SK-N-SH treated with all-trans-retinoic acid at 6 μM for 48 hours (cell line): ENCODE measurements around the gene NAALADL2.

Experiments used
- ARNTL ChIP-seq: fragments of 450-650 bp; formaldehyde crosslinking; IDR thresholded peaks from 2 replicates; pipeline ENCODE4 v1.5.0; 2020; ENCODE audit warnings: low read depth, mild to moderate bottlenecking, moderate library complexity, borderline replicate concordance
- CREB5 ChIP-seq: fragments of 250-450 bp; sonication (Bioruptor Pico); IDR thresholded peaks from 2 replicates; pipeline ENCODE4 v1.5.1; 2020; ENCODE audit warnings: low read depth, mild to moderate bottlenecking, moderate library complexity
- OSR1 ChIP-seq: fragments of 250-450 bp; sonication (Bioruptor Pico); IDR thresholded peaks from 2 replicates; pipeline ENCODE4 v1.8.0; 2022; ENCODE audit warnings: moderate library complexity, mild to moderate bottlenecking, inconsistent platforms
- POU6F1 ChIP-seq: fragments of 250-450 bp; sonication (Bioruptor Pico); IDR thresholded peaks from 2 replicates; pipeline ENCODE4 v1.8.0; 2021; ENCODE audit warnings: low read depth, mild to moderate bottlenecking, moderate library complexity, borderline replicate concordance
- TCF4 ChIP-seq: fragments of 250-450 bp; sonication (Bioruptor Pico); IDR thresholded peaks from 2 replicates; pipeline ENCODE4 v1.8.0; 2021; ENCODE audit warnings: mild to moderate bottlenecking, moderate library complexity, borderline replicate concordance
- TOX ChIP-seq: fragments of 250-450 bp; sonication (Bioruptor Pico); IDR thresholded peaks from 2 replicates; pipeline ENCODE4 v1.8.0; 2021; ENCODE audit warnings: mild to moderate bottlenecking, moderate library complexity, borderline replicate concordance
- ZC3H10 ChIP-seq: fragments of 250-450 bp; sonication (Bioruptor Pico); IDR thresholded peaks from 2 replicates; pipeline ENCODE4 v1.5.1; 2021; ENCODE audit warnings: mild to moderate bottlenecking, moderate library complexity
- ZFP3 ChIP-seq: fragments of 250-450 bp; sonication (Bioruptor Pico); IDR thresholded peaks from 2 replicates; pipeline ENCODE4 v1.5.0; 2020; ENCODE audit warnings: mild to moderate bottlenecking, moderate library complexity
- TF ChIP-seq, protein P1 (sequence below): fragments of 250-450 bp; sonication (Bioruptor Pico); IDR thresholded peaks from 2 replicates; pipeline ENCODE4 v1.8.0; 2020; ENCODE audit warnings: mild to moderate bottlenecking, moderate library complexity, borderline replicate concordance
- TF ChIP-seq, protein P2 (sequence below): fragments of 250-450 bp; sonication (Bioruptor Pico); IDR thresholded peaks from 2 replicates; pipeline ENCODE4 v1.5.1; 2021; ENCODE audit warnings: mild to moderate bottlenecking, moderate library complexity

- TF ChIP-seq OSR1 (CRISPR knock-in tag) (no peak), ZC3H10 (CRISPR knock-in tag) (no peak), POU6F1 (CRISPR knock-in tag) (no peak), ARNTL (no peak), ZFP3 (no peak), TOX (CRISPR knock-in tag) (no peak), TCF4 (no peak), CREB5 (CRISPR knock-in tag) (no peak)
- TF ChIP-seq, protein P1, sequence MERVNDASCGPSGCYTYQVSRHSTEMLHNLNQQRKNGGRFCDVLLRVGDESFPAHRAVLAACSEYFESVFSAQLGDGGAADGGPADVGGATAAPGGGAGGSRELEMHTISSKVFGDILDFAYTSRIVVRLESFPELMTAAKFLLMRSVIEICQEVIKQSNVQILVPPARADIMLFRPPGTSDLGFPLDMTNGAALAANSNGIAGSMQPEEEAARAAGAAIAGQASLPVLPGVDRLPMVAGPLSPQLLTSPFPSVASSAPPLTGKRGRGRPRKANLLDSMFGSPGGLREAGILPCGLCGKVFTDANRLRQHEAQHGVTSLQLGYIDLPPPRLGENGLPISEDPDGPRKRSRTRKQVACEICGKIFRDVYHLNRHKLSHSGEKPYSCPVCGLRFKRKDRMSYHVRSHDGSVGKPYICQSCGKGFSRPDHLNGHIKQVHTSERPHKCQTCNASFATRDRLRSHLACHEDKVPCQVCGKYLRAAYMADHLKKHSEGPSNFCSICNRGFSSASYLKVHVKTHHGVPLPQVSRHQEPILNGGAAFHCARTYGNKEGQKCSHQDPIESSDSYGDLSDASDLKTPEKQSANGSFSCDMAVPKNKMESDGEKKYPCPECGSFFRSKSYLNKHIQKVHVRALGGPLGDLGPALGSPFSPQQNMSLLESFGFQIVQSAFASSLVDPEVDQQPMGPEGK (CRISPR knock-in tag) = no peak
- TF ChIP-seq, protein P2, sequence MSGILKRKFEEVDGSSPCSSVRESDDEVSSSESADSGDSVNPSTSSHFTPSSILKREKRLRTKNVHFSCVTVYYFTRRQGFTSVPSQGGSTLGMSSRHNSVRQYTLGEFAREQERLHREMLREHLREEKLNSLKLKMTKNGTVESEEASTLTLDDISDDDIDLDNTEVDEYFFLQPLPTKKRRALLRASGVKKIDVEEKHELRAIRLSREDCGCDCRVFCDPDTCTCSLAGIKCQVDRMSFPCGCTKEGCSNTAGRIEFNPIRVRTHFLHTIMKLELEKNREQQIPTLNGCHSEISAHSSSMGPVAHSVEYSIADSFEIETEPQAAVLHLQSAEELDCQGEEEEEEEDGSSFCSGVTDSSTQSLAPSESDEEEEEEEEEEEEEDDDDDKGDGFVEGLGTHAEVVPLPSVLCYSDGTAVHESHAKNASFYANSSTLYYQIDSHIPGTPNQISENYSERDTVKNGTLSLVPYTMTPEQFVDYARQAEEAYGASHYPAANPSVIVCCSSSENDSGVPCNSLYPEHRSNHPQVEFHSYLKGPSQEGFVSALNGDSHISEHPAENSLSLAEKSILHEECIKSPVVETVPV (CRISPR knock-in tag) = no peak
Observed at GRCh38 chr3:174883881-174884675, 24.9 kb downstream of the NAALADL2 start.
